ENCODE data around the gene GCNA. TPM values are rescaled to one million over a fixed set of nuclear protein-coding genes. Genes with fewer than 3 reads are reported as not detected.

GCNA gene
- polyA plus RNA-seq, 1 donor, result 2.9 TPM

- DNase-seq, result no peak
These were observed 38.7 kb downstream of the GCNA start for GRCh38 chrX:71616672-71617529.

- no peak for DNase-seq
These were observed 39.5 kb downstream of the GCNA start for GRCh38 chrX:71617742-71618141.

- no peak for DNase-seq
These were observed 40.1 kb downstream of the GCNA start, which contains the start of gene CXCR3 for GRCh38 chrX:71618303-71618721. CXCR3 (minus strand) TSS chrX:71618511; CDS start chrX:71618449, 62 bp downstream.

GRCh38 chrX:71618787-71619186 is 40.5 kb downstream of the GCNA start:
- DNase-seq, result no peak

- no peak for DNase-seq
These were observed 41.0 kb downstream of the GCNA start for GRCh38 chrX:71619193-71619592.

GRCh38 chrX:71619986-71620385 is 41.7 kb downstream of the GCNA start:
- no peak for DNase-seq

- DNase-seq, result no peak
These were observed 43.4 kb downstream of the GCNA start for GRCh38 chrX:71621603-71622002.

GRCh38 chrX:71622032-71622575 is 43.9 kb downstream of the GCNA start:
- DNase-seq, result no peak

GRCh38 chrX:71622576-71623450 is 44.6 kb downstream of the GCNA start:
- DNase-seq, result peak; percentile 8

- DNase-seq, result no peak
These were observed 45.5 kb downstream of the GCNA start for GRCh38 chrX:71623714-71624113.

- DNase-seq, result no peak
These were observed 47.2 kb downstream of the GCNA start for GRCh38 chrX:71625471-71625870.

- no peak for DNase-seq
These were observed 48.3 kb downstream of the GCNA start for GRCh38 chrX:71626576-71626975.

- no peak for DNase-seq
These were observed 49.6 kb downstream of the GCNA start for GRCh38 chrX:71627588-71628404.

- DNase-seq, result no peak
These were observed 51.2 kb downstream of the GCNA start for GRCh38 chrX:71629467-71629866.

- DNase-seq, result no peak
These were observed 54.9 kb downstream of the GCNA start for GRCh38 chrX:71632923-71633657.

GRCh38 chrX:71634366-71634765 is 56.1 kb downstream of the GCNA start:
- DNase-seq, result no peak

GRCh38 chrX:71636438-71637252 is 58.4 kb downstream of the GCNA start:
- DNase-seq, result no peak

- no peak for DNase-seq
These were observed 59.0 kb downstream of the GCNA start for GRCh38 chrX:71637253-71637618.

- no peak for DNase-seq
These were observed 59.6 kb downstream of the GCNA start for GRCh38 chrX:71637848-71638247.

- no peak for DNase-seq
These were observed 60.2 kb downstream of the GCNA start for GRCh38 chrX:71638409-71638808.
